Activated CD8-positive, alpha-beta memory T cell treated with anti-CD3 and anti-CD28 coated beads, Interleukin-2, amount 50 U/mL, for 1 hour (primary cell): ENCODE results near the gene STX5.
"Not testable (repeated sequence)": the region's sequence is repeated elsewhere in the genome, so short reads cannot be mapped to it uniquely, and the experiment has no call there.

ENCODE experiments used
- DNase-seq: peaks from one replicate; pipeline ENCODE4 v3.0.0-alpha.2; 2020; ENCODE audit errors: extremely low read depth

The STX5 gene

DNA sequence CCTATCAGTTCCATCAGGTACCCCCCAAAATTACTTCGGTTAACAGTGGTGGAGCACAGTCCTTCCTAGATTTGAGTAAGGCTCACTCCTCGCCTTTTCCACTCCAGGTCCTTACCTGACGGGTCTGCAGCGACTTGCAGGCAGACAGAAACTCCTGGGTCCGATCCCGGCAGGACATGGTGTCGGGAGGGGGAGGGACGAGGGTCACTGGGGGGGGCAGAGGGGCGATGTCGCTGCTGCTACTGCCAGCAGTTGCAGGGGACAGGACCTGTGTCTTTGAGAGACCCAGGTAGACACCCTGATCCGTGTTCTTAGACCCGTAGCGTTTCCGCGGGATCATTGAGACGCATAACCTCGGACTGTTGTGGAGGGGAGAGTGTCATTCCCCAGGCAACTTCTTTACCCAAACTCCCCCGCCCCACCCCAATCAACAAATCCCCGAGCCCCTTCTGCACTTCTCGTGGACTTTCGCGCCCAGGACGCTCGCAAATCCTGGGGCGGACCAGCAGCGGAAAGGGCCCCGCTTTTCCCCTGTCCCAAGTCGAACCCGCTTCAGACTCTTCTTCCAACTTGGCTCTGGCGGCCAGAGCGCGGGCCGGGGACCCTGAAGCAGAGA lies 839 bp downstream of the STX5 start:
- no peak for DNase-seq

DNA sequence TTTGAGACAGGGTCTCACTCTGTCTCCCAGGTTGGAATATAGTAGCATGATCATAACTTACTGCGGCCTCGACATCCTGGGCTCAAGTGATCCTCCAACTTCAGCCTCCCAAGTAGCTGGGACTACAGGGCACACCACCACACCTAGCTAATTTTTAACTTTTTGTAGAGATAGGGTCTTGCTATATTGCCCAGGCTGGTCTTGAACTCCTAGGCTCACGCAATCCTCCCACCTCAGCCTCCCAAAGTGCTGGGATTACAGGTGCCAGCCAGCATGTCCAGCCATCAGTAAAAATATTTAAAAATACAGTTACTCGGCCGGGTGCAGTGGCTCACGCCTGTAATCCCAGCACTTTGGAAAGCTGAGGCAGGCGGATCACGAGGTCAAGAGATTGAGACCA lies 3.7 kb downstream of the STX5 start:
- DNase-seq: not testable (repeated sequence)

DNA sequence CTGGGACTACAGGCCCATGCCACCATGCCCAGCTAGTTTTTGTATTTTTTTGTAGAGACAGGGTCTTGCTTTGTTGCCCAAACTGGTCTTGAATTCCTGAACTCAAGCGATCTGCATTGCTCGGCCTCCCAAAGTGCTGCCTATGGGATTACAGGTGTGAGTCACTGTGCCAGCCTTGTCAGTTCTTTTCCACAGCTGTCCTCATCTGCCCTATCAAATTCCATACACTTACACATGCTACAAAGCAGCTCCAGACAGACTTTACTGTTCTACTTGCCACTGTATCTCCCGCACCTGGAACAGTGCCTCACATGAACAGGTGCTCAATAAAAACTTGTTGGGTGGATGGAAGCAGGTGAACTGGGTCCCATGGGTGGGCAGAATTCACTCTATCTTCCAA lies 8.2 kb downstream of the STX5 start:
- DNase-seq: no peak

DNA sequence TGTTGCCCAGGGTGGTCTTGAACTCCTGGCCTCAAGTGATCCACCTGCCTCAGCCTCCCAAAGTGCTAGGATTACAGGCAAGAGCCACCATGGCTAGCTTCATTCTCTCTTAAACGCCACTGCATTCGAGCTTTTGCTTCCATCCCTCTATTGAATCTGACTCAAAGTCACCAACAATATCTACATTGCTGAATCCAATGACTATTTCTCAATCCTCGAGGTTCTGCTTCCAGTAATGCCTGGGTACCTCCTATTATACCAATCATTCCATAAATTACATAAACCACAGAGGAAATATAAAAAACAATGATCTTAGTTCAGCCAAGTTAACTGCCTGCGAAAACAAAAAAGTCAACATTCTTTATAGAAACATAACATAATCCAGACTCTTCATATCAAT lies 14.7 kb downstream of the STX5 start:
- no peak for DNase-seq

DNA sequence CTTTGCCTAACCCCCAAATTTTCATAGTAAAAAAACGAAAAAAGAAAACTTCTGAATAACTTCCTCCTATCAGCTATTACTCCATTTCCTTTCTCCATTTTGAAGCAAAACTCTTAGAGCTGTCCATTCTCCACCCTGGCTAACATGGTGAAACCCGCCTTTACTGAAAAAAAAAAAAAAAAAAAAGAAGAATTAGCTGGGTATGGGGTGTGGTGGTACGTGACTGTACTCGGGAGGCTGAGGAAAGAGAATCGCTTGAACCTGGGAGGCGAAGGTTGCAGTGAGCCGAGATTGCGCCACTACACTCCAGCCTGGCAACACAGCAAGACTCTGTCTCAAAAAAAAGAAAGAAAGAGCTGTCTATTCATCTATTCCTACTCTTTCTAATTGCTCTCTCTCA lies 15.3 kb downstream of the STX5 start:
- DNase-seq: no peak

DNA sequence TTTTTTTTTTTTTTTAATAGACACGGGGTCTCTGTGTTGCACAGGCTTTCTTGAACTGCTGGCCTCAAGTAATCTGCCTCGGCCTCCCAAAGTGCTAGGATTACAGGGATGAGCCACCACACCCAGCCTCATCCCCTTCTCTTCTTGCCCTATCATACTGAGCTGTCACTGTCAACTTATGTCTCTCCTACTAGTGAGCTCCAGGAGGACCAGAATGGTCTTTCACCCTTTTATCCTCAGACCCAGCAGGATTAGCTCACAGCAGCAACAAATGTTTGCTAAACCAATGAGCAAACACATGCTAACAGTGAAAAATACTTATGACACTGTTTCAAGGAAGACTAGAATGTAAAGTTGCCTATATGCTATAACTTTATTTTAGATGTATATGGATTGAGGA lies 20.2 kb downstream of the STX5 start:
- DNase-seq: no peak

DNA sequence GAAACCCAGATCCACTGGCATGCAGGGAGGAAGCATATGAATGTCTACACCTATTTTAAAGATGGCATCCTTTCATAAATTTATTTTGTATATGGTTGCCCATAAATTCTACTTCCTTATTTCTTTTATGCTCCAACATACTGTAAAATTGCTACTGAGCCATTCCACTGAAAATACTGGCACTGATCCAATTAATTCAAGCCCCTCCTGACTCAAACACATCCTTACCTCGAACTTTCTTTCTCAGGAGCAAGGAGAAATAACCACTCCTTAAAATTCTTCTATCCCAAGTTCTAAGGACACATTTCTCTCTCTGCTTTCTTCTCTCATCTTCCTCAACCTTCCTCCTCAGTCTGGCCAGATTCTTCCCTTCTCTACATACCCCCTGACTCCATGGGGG lies 21.1 kb downstream of the STX5 start:
- no peak for DNase-seq

DNA sequence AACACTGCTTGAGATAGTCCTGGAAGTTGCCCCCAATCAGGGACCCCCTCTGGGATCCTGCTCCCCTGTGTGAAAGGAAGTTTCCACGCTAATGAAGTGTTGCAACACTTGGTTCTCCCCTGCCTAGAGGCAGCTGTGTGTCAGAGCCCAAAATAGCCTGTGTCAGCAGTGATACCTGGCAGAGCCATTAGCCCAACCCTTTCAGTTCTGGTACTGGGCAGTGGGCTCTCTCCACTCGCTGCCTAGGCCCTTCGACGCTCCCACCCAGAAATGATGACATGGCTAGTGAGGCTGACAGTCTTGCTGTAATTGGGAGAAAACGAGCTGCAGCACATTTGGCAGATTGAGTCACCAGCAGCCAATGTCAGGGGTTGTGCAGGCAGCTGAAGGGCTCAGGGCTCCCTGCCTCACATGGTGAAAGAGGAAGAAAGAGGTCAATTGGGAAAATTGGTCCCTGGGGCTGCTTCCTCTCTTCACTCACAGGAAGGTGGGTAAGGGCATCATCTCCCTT lies 25.2 kb downstream of the STX5 start:
- no peak for DNase-seq

DNA sequence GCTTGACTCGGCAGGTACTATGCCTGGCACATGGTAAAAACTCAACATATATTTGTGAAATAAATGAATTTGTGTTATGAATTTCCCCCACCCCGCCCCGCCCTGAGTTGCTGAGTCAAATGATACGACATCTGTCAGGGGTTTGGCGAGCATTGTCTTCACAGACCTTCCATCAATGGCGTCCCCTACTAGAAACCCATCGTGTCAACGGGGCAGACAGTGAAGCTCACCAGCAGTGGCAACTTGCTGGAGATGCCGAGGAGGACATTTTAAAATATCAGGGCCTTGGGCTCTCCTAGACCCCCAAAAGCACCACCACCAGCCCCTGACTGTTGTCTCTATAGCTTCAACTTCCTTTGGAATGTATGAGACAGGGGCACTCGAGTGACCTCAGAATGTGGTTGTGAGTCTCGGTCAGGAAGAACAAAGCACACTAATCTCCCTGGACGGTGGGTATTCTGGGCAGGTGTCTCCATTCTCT lies 25.9 kb downstream of the STX5 start:
- no peak for DNase-seq

DNA sequence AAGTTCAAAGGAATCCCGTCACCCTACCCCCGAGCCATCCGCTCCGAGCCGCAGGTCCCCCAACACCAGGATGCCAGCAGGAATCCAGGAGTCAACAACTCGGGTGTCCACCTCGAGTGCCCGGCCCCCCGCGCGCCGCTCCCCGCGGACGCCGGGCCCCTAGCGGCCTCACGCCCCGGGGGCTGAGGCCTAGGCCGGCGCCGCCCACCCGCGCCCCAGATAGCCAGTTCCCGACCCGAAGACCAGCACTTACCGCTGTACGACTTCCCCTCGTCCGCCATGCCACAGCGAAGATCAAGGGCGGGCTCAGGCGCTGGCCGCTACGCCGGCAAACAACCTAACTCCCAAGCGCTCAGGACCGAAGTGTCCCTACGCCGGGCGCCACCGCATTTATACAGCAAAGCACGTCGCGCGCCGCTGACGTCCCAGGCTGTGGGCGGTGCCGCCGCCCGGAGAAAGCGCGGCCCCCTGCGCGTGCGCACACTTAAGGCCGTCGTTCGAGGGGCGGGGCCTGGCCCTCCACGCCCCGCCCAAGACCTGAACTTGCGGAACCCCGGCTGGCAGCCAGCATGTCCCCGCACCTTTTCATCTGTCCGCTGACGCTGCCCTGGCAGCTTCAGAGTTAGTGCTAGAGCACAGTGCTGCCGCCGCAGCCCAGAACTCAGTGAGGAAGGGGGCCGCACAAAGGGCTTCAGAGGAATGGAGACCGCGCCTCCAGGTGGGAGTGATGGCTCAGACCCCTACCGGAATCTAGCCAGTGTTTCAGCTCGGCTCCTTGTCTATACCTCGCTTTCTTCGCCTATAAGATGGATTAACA lies 26.6 kb downstream of the STX5 start, which contains the start of gene NXF1:
TSS of gene NXF1 (minus strand) at position 365 of the 817 bp plus-strand sequence. CDS start at position 281, 84 bp downstream.
- peak; percentile 90 for DNase-seq

DNA sequence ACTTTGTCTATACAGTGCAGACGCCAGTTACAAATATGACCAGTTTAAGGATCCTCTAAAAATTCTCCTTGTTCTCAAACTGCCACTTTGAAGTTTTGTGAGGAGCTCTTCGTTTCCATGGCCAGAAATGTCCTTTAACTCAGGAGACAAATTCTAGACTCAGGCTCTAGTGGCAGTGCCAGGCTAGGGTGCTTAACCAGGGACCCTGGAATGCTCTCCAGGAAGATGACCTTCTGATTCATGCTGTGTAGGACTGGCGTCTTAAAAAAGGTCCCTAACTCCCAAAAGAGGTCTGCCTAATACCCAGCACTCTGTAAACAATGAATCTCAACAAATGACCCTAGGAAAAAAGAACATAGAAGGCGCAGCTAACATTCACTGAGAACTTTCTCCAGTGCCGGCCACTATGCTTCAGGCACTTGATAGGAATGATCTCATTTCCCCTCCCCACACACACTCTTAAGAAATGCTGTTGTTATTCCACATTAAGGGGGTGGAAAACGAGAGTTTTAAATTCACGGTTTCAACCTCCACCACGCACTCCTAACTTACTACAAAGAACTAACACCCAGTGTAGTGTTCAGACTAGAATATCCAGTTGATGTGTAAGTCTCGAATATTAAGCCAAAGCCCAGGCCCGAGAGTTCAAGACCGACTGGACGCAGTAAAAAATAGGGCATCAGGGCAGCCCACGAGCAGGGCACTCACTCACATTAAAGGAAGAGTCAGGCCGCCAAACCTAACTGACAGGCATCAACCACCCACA lies 27.4 kb downstream of the STX5 start:
- DNase-seq: no peak

DNA sequence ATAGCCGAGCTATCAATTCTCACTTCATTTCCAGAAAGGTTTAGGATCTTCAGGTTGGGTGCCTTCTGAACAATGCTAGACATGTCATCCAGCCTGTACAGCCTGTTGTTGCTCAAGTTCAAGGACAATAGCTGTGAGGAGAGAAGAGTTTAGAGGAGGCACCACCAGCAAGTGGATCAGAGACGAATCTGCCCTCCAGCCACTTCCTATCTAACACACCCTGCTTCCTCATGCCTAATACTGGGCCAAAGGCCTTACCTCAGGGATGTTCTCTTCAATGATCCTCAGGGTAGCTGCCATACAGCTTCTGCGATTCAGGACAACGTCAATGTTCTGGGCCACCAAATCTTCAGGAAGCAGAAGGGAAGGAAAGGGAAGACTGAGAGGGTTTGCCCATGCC lies 30.8 kb downstream of the STX5 start:
- DNase-seq: no peak

DNA sequence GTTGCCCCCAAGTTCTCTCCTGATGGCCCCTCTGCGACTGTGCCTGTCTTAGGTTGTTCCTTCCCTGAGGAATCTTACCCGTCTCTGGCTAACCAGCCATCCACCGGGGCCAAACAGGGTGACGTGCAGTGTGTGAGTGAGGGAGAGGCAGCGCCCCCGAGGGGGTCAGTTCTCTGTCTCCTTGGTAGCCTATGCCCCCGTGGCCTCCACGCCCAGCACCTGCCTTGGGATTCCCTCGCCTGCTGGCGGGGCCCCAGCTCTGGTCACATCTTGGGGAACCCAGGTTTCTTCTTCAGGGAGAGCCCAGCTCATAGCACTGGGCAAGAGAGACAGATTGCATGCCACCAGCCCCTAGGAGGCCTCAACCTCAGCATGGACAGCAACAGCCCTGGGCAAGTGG lies 32.4 kb downstream of the STX5 start:
- DNase-seq: no peak

DNA sequence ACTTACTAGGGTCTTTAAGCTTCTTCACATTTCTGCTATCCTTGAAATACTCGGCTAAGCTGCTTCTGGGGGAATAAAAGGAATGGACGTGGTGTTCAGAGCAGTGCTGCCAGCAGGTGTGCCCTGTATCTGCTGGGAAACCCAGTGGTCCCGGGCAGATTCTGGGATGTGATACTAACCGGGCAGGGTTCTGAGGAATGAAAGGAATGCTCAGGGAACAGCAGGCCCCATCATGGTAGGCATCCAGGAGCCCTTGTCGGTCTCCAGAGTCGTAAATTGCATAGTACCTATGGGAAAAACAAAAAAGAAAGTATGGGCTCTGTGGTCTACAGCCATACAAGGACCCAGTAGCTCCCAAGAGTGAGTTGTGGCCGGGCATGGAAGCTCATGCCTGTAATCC lies 35.6 kb downstream of the STX5 start:
- no peak for DNase-seq

DNA sequence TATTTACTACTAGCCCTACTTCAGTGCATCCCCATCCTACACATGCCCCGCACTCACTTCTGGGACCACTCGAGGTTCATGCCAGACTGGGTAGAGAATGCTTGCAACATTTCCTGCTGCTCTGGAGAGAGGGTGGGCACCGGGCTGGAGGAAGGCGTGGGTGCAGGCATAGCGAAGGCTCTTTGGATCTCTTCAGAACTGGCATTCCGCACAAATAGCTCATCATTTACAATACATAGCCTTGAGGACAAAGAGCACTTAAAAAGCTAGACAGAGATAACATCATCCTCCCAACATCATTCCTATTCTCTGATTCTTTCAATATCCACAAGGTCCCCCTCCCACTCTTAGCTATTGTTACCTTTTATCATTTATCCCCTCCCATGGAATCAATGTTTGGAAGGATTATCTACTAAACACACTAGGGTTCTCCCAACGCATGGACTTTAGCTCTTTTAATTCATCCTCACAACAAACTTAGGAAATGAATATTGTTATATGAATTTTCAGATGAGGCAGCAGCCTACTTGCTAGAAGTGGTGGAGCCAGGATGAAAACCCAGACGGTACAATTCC lies 37.6 kb downstream of the STX5 start:
- no peak for DNase-seq

DNA sequence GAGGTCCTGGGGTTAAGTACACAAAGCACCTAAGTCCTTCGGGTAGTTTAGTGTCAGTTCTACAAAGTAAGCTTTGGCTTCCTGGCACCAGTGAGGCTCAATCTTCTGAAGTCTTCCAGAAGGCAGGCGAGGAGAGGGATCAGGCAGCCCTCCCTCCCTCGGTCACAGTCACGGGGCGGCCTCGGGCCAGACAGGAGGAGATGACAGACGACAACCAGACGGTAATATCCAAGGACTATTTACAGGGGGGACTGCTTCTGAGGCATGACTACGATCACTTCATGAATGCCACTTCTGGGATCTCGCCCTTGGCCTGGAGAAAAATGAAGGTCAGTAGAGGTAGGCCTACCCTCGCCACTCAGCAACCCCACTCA lies 39.7 kb downstream of the STX5 start:
- no peak for DNase-seq

DNA sequence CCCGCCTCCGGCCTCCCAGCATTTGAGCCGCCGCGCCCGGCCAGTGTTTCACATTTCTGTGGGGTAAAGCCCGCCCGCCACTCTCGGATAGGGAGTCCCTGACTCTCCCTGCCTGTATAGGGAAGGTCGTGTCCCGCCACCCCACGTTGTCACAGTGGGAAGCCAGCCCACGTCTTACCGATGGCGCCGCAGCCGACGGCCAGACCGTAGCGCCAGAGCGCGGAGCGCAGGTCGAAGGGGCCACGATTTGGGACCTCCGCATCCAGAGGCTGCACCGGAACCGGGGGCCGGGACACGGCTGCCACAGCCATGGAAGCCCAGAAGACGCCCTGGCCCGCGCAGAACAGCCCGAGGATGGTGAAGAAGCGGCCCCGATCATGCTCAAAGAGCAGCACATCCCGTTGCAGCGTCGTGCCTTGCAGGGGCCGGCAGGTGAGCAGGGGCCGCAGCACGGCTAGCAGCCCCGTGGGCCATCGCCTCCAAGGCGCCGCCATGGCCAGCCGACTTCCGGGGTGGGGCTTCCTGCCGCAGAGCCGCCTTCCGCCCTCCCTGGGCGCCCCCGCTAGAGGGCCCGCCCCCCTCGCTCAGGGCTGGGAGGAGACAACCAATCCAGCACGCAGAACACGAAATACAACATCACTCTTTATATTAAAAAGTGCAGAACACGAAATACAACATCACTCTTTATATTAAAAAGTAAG lies 40.2 kb downstream of the STX5 start, which contains the start of gene TMEM223:
TSS of gene TMEM223 (minus strand) at position 506 of the 701 bp plus-strand sequence. CDS start at position 494, 12 bp downstream.
- DNase-seq: peak; percentile 62

DNA sequence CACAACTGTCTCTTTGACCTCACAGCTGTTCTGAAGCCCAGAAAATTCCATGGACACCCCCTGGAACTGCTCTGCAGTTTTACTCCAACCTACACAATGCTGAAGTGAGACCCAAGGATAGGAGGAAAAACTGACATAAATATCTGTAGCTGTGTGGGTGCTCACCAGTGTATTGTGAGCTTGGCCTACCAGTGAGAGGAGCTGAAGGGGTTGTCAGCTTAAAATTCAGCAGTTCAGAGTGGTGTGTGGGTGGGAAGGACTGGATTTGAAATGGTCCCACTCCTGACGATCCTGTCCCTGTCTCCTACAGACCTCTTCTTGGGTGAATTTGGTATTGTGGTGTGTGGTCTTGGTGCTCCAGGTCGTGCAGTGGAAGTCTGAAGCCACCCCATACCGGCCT lies 42.3 kb downstream of the STX5 start:
- DNase-seq: no peak

DNA sequence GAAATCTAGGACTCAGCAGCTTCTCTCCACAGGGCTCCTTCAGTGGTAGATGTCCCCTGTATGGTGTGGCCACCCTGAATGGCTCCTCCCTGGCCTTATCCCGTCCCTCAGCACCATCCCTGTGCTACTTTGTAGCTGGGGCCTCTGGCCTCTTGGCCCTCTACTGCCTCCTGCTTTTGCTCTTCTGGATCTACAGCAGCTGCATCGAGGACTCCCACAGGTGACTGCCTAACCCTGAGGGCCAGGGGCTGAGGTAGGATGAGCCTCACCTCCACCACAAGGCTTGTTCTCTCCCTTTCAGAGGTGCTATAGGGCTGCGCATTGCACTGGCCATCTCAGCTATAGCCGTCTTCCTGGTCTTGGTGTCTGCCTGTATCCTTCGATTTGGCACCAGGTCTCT lies 42.9 kb downstream of the STX5 start:
- DNase-seq: no peak

DNA sequence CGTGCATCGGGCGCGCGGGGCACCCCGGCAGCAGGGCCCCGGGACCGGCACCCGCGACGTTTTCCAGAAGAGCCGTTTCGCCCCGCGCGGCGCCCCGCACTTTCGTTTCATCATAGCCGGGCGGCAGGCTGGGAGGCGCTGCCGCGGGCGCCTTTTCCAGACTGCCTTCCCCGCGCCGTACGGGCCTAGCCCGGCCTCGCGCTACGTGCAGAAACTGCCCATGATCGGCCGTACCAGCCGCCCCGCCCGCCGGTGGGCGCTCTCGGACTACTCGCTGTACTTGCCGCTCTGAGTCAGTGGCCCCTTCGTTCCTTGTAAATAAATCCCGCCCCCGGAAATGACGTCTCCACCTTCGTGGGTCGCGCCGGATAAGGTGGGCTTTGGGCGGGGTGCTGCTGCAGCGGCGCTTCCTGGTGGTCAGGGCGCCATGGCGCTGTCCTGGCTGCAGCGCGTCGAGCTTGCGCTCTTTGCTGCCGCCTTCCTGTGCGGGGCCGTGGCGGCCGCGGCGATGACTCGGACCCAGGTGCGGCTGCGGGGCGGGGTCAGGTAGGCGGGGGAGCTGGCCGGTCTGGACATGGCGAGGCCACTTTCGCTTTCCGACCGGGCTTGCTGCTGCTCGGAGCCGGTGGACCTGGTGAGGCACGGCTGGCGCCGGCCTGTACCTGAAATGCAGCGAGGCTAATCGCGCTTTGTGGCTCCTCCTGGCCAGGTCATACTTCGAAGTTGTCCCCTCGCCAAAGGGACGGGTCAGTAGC lies 44.7 kb downstream of the STX5 start, which contains the start of gene TMEM179B:
TSS of gene TMEM179B (plus strand) at position 398 of the 755 bp plus-strand sequence. CDS start at position 428, 30 bp downstream.
- DNase-seq: peak; percentile 100
